OCI-LY1 (cell line): ENCODE data around the gene ZNHIT2.

Experiments used
- CTCF ChIP-seq: fragments of 200-600 bp; sonication (generic), shearing (Covaris generic); IDR thresholded peaks from 2 replicates; pipeline ENCODE4 v1.5.1; 2017; ENCODE audit warnings: mild to moderate bottlenecking, antibody characterized with exemption, low read length, moderate library complexity, mixed read lengths
- EZH2 ChIP-seq: fragments of 200-600 bp; sonication (generic), shearing (Covaris generic); IDR thresholded peaks from 2 replicates; pipeline ENCODE4 v1.8.0; 2017; ENCODE audit warnings: borderline replicate concordance, mixed run types, mild to moderate bottlenecking, antibody characterized with exemption, low read length, moderate library complexity, mixed read lengths

- TF ChIP-seq CTCF: no peak
- no peak for TF ChIP-seq EZH2
These were observed 8.9 kb downstream of the ZNHIT2 start for GRCh38 chr11:65108469-65109123.
